MM.1S (cell line): ENCODE data around the gene CPLX1.

ENCODE experiments used
- DNase-seq: peaks from one replicate; pipeline ENCODE4 v3.0.0-alpha.2; 2015
- H2AFZ ChIP-seq: fragments of 300-600 bp; sonication (generic); 2 replicates; pipeline ENCODE4 v1.6.0; 2016; ENCODE audit warnings: antibody characterized with exemption, low read length
- H3F3A ChIP-seq: fragments of 300-600 bp; sonication (generic); 2 replicates; pipeline ENCODE4 v1.6.1; 2016; ENCODE audit warnings: mild to moderate bottlenecking, antibody characterized with exemption, low read length, moderate library complexity, mixed read lengths; ENCODE audit not compliant: insufficient read depth
- H3K27ac ChIP-seq: fragments of 300-600 bp; sonication (generic); 2 replicates; pipeline ENCODE4 v1.5.1; 2016; ENCODE audit warnings: mild to moderate bottlenecking, low read length
- H3K27me3 ChIP-seq: fragments of 300-600 bp; sonication (generic); replicated peaks from 2 replicates; pipeline ENCODE4 v1.6.0; 2016; ENCODE audit warnings: low read length; ENCODE audit not compliant: insufficient read depth
- H3K36me3 ChIP-seq: fragments of 300-600 bp; sonication (generic); replicated peaks from 2 replicates; pipeline ENCODE4 v1.6.1; 2016; ENCODE audit warnings: mild to moderate bottlenecking, low read length, mixed read lengths; ENCODE audit not compliant: insufficient read depth
- H3K4me1 ChIP-seq: fragments of 300-600 bp; sonication (generic); 2 replicates; pipeline ENCODE4 v1.6.1; 2016; ENCODE audit warnings: low read length, mixed read lengths
- H3K4me2 ChIP-seq: fragments of 300-600 bp; sonication (generic); 2 replicates; pipeline ENCODE4 v1.6.0; 2016; ENCODE audit warnings: low read depth, low read length
- H3K4me3 ChIP-seq: fragments of 300-600 bp; sonication (generic); 2 replicates; pipeline ENCODE4 v1.5.1; 2016; ENCODE audit warnings: low read length, mixed read lengths
- H3K79me2 ChIP-seq: fragments of 300-600 bp; sonication (generic); 2 replicates; pipeline ENCODE4 v1.6.1; 2016; ENCODE audit warnings: mixed run types, low read length, mixed read lengths
- H3K9ac ChIP-seq: fragments of 300-600 bp; sonication (generic); 2 replicates; pipeline ENCODE4 v1.6.1; 2016; ENCODE audit warnings: low read length, mixed read lengths
- H3K9me2 ChIP-seq: fragments of 300-600 bp; sonication (generic); replicated peaks from 2 replicates; pipeline ENCODE4 v1.6.1; 2016; ENCODE audit warnings: mild to moderate bottlenecking, low read length, mixed read lengths; ENCODE audit not compliant: insufficient read depth
- H3K9me3 ChIP-seq: fragments of 300-600 bp; sonication (generic); replicated peaks from 2 replicates; pipeline ENCODE4 v1.6.1; 2016; ENCODE audit warnings: mild to moderate bottlenecking, low read length, mixed read lengths; ENCODE audit not compliant: insufficient read depth
- H4K20me1 ChIP-seq: fragments of 300-600 bp; sonication (generic); 2 replicates; pipeline ENCODE4 v1.6.1; 2016; ENCODE audit warnings: mild to moderate bottlenecking, low read length, moderate library complexity, mixed read lengths; ENCODE audit not compliant: insufficient read depth
- CTCF ChIP-seq: fragments of 300-600 bp; sonication (generic); IDR thresholded peaks from 2 replicates; pipeline ENCODE4 v1.5.1; 2016; ENCODE audit warnings: antibody characterized with exemption, low read length, mixed read lengths
- EZH2 ChIP-seq: fragments of 300-600 bp; sonication (generic); optimal IDR thresholded peaks from 2 replicates; pipeline ENCODE3; 2017; ENCODE audit warnings: low read depth, mild to moderate bottlenecking, antibody characterized with exemption, low read length, mixed read lengths
- EZH2phosphoT487 ChIP-seq: fragments of 300-600 bp; sonication (generic); IDR thresholded peaks from 2 replicates; pipeline ENCODE4 v1.6.1; 2018; ENCODE audit warnings: antibody characterized with exemption, low read length

The CPLX1 gene

DNA sequence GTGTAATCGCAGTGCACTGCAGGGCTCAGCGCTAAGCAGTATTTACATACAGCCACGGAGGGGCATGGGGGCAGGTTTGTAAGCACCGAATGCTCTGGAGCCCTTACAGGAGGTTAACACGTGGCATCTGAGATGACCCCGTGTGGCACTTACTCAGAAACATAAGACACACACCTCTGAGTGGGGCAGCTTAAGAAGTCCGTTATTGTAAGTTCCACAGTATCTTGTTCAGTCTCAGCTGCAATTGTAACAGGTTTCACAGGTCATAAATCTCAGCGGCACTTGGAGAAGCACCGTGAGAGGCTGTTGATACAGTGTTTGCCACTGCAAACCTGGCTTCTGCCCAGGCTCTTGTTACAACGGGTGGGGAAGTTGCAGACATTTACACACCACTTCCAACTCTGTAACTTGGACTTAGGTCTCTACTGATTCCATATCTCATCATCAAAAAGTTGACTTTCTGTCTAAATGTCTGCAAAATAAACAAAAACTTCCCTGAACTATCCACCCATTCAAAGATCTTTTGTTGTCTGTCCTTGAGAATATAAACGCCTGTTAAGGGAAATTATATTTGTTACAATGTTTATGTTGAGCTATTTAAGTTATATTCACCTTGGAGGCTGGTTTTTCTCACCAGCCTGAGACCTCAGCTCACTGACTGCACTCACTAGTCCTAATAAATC lies 10.3 kb downstream of the CPLX1 start:
- Histone ChIP-seq H3F3A (no peaks in the 10 kb centered on the region), H3K27me3 (no peaks in the 10 kb centered on the region), H3K9me3 (no peaks in the 10 kb centered on the region), H2AFZ (no peak overlapping the region), H3K79me2 (no peaks in the 10 kb centered on the region), H3K9me2 (no peaks in the 10 kb centered on the region), H3K9ac (no peak overlapping the region), H3K4me2 (no peak overlapping the region), H3K27ac (no peak overlapping the region), H3K36me3 (no peaks in the 10 kb centered on the region), H4K20me1 (no peaks in the 10 kb centered on the region), H3K4me3 (no peak overlapping the region), H3K4me1 (no peaks in the 10 kb centered on the region)
- TF ChIP-seq EZH2phosphoT487, result no peak
- TF ChIP-seq EZH2, result no peak
- TF ChIP-seq CTCF, result no peak
- no peak for DNase-seq

GRCh38 chr4:814312-814850 lies 11.5 kb downstream of the CPLX1 start:
- Histone ChIP-seq H3K27me3 (no peaks in the 10 kb centered on the region), H3K79me2 (no peaks in the 10 kb centered on the region), H4K20me1 (no peaks in the 10 kb centered on the region), H3K4me2 (no peak overlapping the region), H3K27ac (no peak overlapping the region), H3K9me2 (no peaks in the 10 kb centered on the region), H3K9ac (no peak overlapping the region), H2AFZ (no peak overlapping the region), H3F3A (no peaks in the 10 kb centered on the region), H3K9me3 (no peaks in the 10 kb centered on the region), H3K4me1 (no peaks in the 10 kb centered on the region), H3K36me3 (no peaks in the 10 kb centered on the region), H3K4me3 (no peak overlapping the region)
- no peak for TF ChIP-seq EZH2phosphoT487
- TF ChIP-seq EZH2, result no peak
- no peak for TF ChIP-seq CTCF
- no peak for DNase-seq

- Histone ChIP-seq H3K4me3 (no peak overlapping the region), H3K27me3 (no peaks in the 10 kb centered on the region), H3K9me3 (no peaks in the 10 kb centered on the region), H3K4me1 (no peaks in the 10 kb centered on the region), H3K79me2 (no peaks in the 10 kb centered on the region), H3K9ac (no peak overlapping the region), H3K27ac (no peak overlapping the region), H3K9me2 (no peaks in the 10 kb centered on the region), H4K20me1 (no peaks in the 10 kb centered on the region), H3K36me3 (no peaks in the 10 kb centered on the region), H3K4me2 (no peak overlapping the region), H2AFZ (no peak overlapping the region), H3F3A (no peaks in the 10 kb centered on the region)
- no peak for TF ChIP-seq EZH2phosphoT487
- no peak for TF ChIP-seq EZH2
- no peak for TF ChIP-seq CTCF
- no peak for DNase-seq
Observed at GRCh38 chr4:813900-814299, 12.0 kb downstream of the CPLX1 start.
